ENCODE data around the gene PDS5A. TPM values are rescaled to one million over a fixed set of nuclear protein-coding genes. Genes with fewer than 3 reads are reported as not detected.
"Not testable (repeated sequence)": the region's sequence is repeated elsewhere in the genome, so short reads cannot be mapped to it uniquely, and the experiment has no call there.

PDS5A gene
- polyA plus RNA-seq (ENCODE audit: insufficient read length in 4 of 4): 10 to 100 TPM; 62.5 to 74.2 (median 70.6) TPM

GRCh38 chr4:39977489-39978377, at the start of gene PDS5A:
PDS5A (minus strand) TSS chr4:39977911; CDS start chr4:39976577, 1,334 bp downstream.
- DNase-seq (ENCODE audit: low read depth in 4 of 4, low spot score in 3 of 4): peak; percentile 79 to 85 (median 84)

- not testable (repeated sequence) for DNase-seq (ENCODE audit: low read depth in 4 of 4, low spot score in 3 of 4)
Observed at GRCh38 chr4:40024049-40024448, 46.3 kb upstream of the PDS5A start.

- DNase-seq (ENCODE audit: low read depth in 4 of 4, low spot score in 3 of 4): not testable (repeated sequence)
Observed at GRCh38 chr4:40021116-40021515, 43.4 kb upstream of the PDS5A start.

- no peak for DNase-seq (ENCODE audit: low read depth in 4 of 4, low spot score in 3 of 4)
Observed at GRCh38 chr4:40020221-40020620, 42.5 kb upstream of the PDS5A start.

- no peak for DNase-seq (ENCODE audit: low read depth in 4 of 4, low spot score in 3 of 4)
Observed at GRCh38 chr4:40016007-40016406, 38.3 kb upstream of the PDS5A start.

GRCh38 chr4:40003986-40004385, 26.3 kb upstream of the PDS5A start:
- no peak for DNase-seq (ENCODE audit: low read depth in 4 of 4, low spot score in 3 of 4)

GRCh38 chr4:40000711-40001110, 23.0 kb upstream of the PDS5A start:
- no peak for DNase-seq (ENCODE audit: low read depth in 4 of 4, low spot score in 3 of 4)

GRCh38 chr4:39998659-39999345, 21.1 kb upstream of the PDS5A start:
- no peak for DNase-seq (ENCODE audit: low read depth in 4 of 4, low spot score in 3 of 4)

GRCh38 chr4:39996811-39997210, 19.1 kb upstream of the PDS5A start:
- no peak for DNase-seq (ENCODE audit: low read depth in 4 of 4, low spot score in 3 of 4)

- DNase-seq (ENCODE audit: low read depth in 4 of 4, low spot score in 3 of 4): no peak
Observed at GRCh38 chr4:39994406-39994805, 16.7 kb upstream of the PDS5A start.

- not testable (repeated sequence) for DNase-seq (ENCODE audit: low read depth in 4 of 4, low spot score in 3 of 4)
Observed at GRCh38 chr4:39989381-39989780, 11.7 kb upstream of the PDS5A start.

GRCh38 chr4:39987485-39987884, 9.8 kb upstream of the PDS5A start:
- DNase-seq (ENCODE audit: low read depth in 4 of 4, low spot score in 3 of 4): no peak

GRCh38 chr4:39978904-39979303, 1.2 kb upstream of the PDS5A start:
- no peak for DNase-seq (ENCODE audit: low read depth in 4 of 4, low spot score in 3 of 4)

- no peak for DNase-seq (ENCODE audit: low read depth in 4 of 4, low spot score in 3 of 4)
Observed at GRCh38 chr4:39978378-39978775, 666 bp upstream of the PDS5A start.

- peak in 2 of 4 donors; percentile 25 to 48 for DNase-seq (ENCODE audit: low read depth in 4 of 4, low spot score in 3 of 4)
Observed at GRCh38 chr4:39976945-39977488, 694 bp downstream of the PDS5A start.

- peak; percentile 77 to 81 (median 80) for DNase-seq (ENCODE audit: low read depth in 4 of 4, low spot score in 3 of 4)
Observed at GRCh38 chr4:39976141-39976944, 1.4 kb downstream of the PDS5A start.

GRCh38 chr4:39975488-39976089, 2.1 kb downstream of the PDS5A start:
- no peak for DNase-seq (ENCODE audit: low read depth in 4 of 4, low spot score in 3 of 4)

GRCh38 chr4:39973052-39973451, 4.7 kb downstream of the PDS5A start:
- not testable (repeated sequence) for DNase-seq (ENCODE audit: low read depth in 4 of 4, low spot score in 3 of 4)

GRCh38 chr4:39970671-39971640, 6.8 kb downstream of the PDS5A start:
- peak in 2 of 4 donors; percentile 8 to 27 for DNase-seq (ENCODE audit: low read depth in 4 of 4, low spot score in 3 of 4)
